ENCODE results near the gene DPY19L1. TPM values are rescaled to one million over a fixed set of nuclear protein-coding genes. Genes with fewer than 3 reads are reported as not detected.
"Not testable (repeated sequence)": the region's sequence is repeated elsewhere in the genome, so short reads cannot be mapped to it uniquely, and the experiment has no call there.

Gene DPY19L1
- total and polyA plus RNA-seq, 12 donors, result 4.9 to 119 (median 25.2) TPM

DNA sequence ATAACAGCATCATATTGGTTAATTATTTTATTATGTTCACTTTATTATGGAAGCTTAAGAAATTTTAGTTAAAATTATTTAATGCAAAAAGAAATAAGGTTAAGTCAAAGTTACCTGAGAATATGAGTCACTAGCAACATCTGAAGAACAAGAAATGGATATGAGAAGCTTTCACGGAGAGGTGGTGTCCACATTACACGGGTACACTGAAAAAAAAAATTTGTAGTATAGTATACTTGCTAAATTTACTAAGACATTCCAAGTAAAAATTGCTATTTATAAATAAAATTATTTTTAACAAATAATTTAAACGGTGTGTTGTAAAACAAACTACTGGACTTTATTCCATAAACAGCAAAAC is 63.9 kb downstream of the DPY19L1 start:
- TF ChIP-seq, protein P1, sequence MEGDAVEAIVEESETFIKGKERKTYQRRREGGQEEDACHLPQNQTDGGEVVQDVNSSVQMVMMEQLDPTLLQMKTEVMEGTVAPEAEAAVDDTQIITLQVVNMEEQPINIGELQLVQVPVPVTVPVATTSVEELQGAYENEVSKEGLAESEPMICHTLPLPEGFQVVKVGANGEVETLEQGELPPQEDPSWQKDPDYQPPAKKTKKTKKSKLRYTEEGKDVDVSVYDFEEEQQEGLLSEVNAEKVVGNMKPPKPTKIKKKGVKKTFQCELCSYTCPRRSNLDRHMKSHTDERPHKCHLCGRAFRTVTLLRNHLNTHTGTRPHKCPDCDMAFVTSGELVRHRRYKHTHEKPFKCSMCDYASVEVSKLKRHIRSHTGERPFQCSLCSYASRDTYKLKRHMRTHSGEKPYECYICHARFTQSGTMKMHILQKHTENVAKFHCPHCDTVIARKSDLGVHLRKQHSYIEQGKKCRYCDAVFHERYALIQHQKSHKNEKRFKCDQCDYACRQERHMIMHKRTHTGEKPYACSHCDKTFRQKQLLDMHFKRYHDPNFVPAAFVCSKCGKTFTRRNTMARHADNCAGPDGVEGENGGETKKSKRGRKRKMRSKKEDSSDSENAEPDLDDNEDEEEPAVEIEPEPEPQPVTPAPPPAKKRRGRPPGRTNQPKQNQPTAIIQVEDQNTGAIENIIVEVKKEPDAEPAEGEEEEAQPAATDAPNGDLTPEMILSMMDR (IDR thresholded peaks at IDR 0.05), result no peak
- no peak for TF ChIP-seq POLR2A (IDR thresholded peaks at IDR 0.05)
- intact Hi-C loops (cut with DNase I), result no loop called here
- Histone ChIP-seq H3K27me3 (no peaks in the 10 kb centered on the region), H3K36me3 (replicated peaks in 1 of 2) (peaks cover 0 to 5% of the 10 kb centered on the region in 2 donors), H3K27ac (no peak overlapping the region), H3K4me1 (replicated peaks in 1 of 2) (no peaks in the 10 kb centered on the region), H3K9me3 (replicated peaks in 1 of 3) (no peaks in the 10 kb centered on the region), H3K4me3 (no peak overlapping the region)
- 94 to 97% (median 96%) methylated on average over 3 of the region's 3 CpGs for whole genome bisulfite sequencing, 4 donors
- no peak for DNase-seq

GRCh38 chr7:34972739-34973399 is 64.4 kb downstream of the DPY19L1 start:
- 21 to 57% (median 55%) methylated on average over 1 of the region's 1 CpG for WGBS, 4 donors
- H3K27ac ChIP-seq; H3K27me3 ChIP-seq; H3K36me3 ChIP-seq (replicated peaks in 1 of 2); DNase-seq; intact Hi-C loops (cut with DNase I); H3K4me1 ChIP-seq (replicated peaks in 1 of 2); H3K9me3 ChIP-seq (replicated peaks in 1 of 3); H3K4me3 ChIP-seq: not testable (repeated sequence)

DNA sequence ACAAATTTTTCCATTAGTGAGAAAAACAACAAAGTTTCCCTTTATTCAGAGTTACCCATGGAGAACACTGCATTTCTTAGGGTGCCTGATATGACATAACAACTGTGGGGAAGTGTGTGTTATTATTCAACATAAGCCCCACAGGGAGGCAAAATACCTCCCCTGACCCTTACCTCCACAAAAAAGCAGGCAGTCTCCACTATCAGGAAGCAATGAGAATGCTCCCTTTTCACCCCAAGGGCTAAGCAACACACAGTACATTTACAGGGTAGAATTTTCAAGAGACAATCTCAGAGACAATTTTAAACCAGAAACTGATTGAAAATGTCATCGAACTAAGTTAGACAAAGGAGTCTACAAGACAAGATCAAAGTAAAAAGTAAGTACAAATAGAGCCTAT is 69.5 kb downstream of the DPY19L1 start:
- H3K27me3 ChIP-seq; H3K9me3 ChIP-seq (replicated peaks in 1 of 3); H3K4me3 ChIP-seq; H3K27ac ChIP-seq; DNase-seq; H3K36me3 ChIP-seq (replicated peaks in 1 of 2); H3K4me1 ChIP-seq (replicated peaks in 1 of 2); intact Hi-C loops (cut with DNase I): not testable (repeated sequence)
- no CpG with 5 or more reads among the region's 1 CpG for WGBS, 4 donors

DNA sequence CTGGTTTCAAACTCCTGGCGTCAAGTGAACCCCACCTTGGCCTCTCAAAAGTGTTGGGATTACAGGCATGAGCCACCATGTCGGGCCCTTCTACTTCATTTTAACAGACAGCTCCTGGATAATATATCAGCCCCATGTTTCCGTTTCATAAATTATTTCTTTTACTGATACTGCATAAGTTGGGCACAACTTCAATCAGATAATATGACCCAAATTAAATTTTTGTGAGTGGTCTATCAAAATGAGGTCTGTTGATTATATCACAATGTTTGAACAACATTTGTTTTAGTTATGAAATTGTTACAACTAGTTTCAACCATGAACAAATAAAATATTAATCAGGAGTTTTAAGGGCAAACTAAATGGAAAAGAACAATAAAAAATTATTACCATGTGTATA is 70.8 kb downstream of the DPY19L1 start:
- intact Hi-C loops (cut with DNase I); H3K4me3 ChIP-seq; H3K36me3 ChIP-seq (replicated peaks in 1 of 2); H3K4me1 ChIP-seq (replicated peaks in 1 of 2); H3K27me3 ChIP-seq; H3K9me3 ChIP-seq (replicated peaks in 1 of 3); DNase-seq; H3K27ac ChIP-seq: not testable (repeated sequence)
- 85 to 91% (median 85%) methylated on average over 3 of the region's 3 CpGs for WGBS, 4 donors

DNA sequence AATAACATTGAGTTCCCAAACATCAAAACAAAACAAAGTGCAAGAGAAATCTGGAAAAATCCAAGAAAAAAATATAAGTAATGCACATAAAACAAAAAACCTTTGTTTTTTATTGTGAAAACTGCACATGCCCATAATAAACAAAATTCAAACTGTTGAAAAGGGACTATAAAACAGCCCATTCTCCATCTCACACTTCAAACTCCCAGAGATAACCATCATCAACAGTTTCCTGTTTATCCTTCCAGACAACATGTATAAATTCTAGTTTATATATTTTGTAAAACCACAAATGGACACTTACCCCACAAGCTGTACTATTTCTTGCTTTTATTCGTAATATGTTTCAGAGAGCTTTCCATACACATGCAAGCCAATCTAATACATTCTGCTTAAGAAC is 79.3 kb downstream of the DPY19L1 start:
- H3K4me3 ChIP-seq, result no peak overlapping the region
- H3K27me3 ChIP-seq, result no peaks in the 10 kb centered on the region
- no peak for TF ChIP-seq POLR2A (IDR thresholded peaks at IDR 0.05)
- TF ChIP-seq, protein P1 (IDR thresholded peaks at IDR 0.05), result no peak
- intact Hi-C loops (cut with DNase I), result no loop called here
- no peaks in the 10 kb centered on the region for H3K9me3 ChIP-seq (replicated peaks in 1 of 3)
- no peak for DNase-seq
- 92 to 97% (median 96%) methylated on average over 1 of the region's 1 CpG for WGBS, 4 donors
- H3K36me3 ChIP-seq (replicated peaks in 1 of 2), result no peaks in the 10 kb centered on the region
- H3K27ac ChIP-seq, result no peak overlapping the region
- H3K4me1 ChIP-seq (replicated peaks in 1 of 2), result no peaks in the 10 kb centered on the region

DNA sequence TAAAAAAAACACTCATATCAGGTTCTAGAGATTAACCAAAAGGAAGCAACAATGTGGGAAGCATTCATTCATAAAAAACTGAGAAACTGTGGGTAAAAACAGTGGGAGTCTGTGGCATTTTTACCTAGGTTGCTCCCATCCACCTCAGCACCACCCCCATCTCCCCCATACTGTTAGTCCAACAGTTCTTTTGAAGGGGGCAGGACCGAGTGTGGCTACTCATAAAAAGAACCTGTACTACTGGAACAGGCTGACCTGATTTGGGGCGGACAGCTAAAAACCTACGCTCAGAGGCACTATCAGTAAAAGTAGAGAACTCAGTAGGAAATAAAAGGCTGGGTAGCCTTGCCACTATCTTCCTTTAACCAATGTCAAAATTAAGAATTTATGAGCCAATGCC is 84.5 kb downstream of the DPY19L1 start:
- Histone ChIP-seq H3K27me3 (no peaks in the 10 kb centered on the region), H3K27ac (no peak overlapping the region), H3K4me1 (replicated peaks in 1 of 2) (no peaks in the 10 kb centered on the region), H3K36me3 (replicated peaks in 1 of 2) (no peaks in the 10 kb centered on the region), H3K9me3 (replicated peaks in 1 of 3) (no peaks in the 10 kb centered on the region), H3K4me3 (no peak overlapping the region)
- no peak for TF ChIP-seq POLR2A (IDR thresholded peaks at IDR 0.05)
- TF ChIP-seq, protein P1 (IDR thresholded peaks at IDR 0.05), result no peak
- WGBS, 4 donors, result 94 to 100% (median 96%) methylated on average over 3 of the region's 3 CpGs
- intact Hi-C loops (cut with DNase I), result no loop called here
- no peak for DNase-seq

All from adrenal gland (tissue), 12 donors.